ENCODE data around the gene ABLIM3.

The ABLIM3 gene

DNA sequence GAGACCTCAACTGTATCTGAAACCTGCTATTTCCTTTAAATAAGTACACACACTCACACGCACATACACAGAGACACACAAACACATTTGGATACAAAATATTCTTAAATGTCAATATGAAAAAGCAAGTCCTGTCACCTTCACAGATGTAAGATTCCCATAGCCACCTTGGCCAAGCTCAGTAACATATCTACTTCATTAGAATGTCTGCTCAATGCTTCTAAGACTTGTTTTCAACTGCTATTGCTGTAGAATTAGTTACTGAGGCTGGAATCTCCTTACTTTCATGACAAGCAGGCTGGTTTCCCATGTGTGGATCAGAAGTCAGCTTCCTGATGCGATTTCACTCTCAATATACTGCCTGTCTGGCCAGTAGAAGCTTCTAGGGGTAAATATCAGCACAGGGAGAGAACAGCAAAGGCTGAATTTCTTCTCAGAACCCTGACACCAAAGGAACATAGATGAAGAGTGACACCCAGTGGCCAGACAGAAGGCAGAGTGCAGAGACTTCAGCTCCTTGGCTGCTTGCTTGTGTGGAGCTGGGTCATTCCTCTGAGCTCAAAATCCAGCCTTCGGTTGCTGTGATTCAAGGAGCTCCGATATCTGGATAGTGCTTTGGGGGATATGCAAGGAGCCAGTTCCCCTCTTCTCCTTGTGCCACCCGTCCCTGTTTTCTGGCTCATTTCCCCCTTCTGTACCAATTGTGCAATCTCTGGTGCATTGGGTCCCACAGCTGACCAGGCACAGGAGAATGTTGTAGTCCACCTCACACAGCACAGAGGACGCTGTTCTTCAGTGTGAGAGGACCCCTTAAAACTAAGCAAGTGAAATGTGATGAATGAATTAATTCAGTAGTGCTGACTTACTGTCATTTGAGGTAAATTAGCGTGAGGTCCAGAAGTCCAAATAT lies 26.6 kb upstream of the ABLIM3 start:
- Histone ChIP-seq H3K36me3 (ENCODE audit: insufficient read depth) (no peaks in the 10 kb centered on the region), H3K27ac (no peak overlapping the region), H3K27me3 (ENCODE audit: insufficient read depth, low read depth) (no peaks in the 10 kb centered on the region), H2AFZ (ENCODE audit: low read depth) (no peak overlapping the region), H4K20me1 (ENCODE audit: insufficient read depth) (no peaks in the 10 kb centered on the region), H3K4me3 (IDR thresholded peaks at IDR 0.05; ENCODE audit: insufficient read depth, low read depth, low read length) (no peak overlapping the region), H3K9ac (no peak overlapping the region), H3K79me2 (ENCODE audit: insufficient read depth, low read depth) (no peaks in the 10 kb centered on the region), H3K4me2 (no peak overlapping the region), H3K4me1 (ENCODE audit: low read depth, poor library complexity, severe bottlenecking) (peaks cover 5% of the 10 kb centered on the region)
- TF ChIP-seq, protein P1, sequence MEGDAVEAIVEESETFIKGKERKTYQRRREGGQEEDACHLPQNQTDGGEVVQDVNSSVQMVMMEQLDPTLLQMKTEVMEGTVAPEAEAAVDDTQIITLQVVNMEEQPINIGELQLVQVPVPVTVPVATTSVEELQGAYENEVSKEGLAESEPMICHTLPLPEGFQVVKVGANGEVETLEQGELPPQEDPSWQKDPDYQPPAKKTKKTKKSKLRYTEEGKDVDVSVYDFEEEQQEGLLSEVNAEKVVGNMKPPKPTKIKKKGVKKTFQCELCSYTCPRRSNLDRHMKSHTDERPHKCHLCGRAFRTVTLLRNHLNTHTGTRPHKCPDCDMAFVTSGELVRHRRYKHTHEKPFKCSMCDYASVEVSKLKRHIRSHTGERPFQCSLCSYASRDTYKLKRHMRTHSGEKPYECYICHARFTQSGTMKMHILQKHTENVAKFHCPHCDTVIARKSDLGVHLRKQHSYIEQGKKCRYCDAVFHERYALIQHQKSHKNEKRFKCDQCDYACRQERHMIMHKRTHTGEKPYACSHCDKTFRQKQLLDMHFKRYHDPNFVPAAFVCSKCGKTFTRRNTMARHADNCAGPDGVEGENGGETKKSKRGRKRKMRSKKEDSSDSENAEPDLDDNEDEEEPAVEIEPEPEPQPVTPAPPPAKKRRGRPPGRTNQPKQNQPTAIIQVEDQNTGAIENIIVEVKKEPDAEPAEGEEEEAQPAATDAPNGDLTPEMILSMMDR (conservative IDR thresholded peaks at IDR 0.05; ENCODE audit: low read depth, low read length) = peak; percentile 52

DNA sequence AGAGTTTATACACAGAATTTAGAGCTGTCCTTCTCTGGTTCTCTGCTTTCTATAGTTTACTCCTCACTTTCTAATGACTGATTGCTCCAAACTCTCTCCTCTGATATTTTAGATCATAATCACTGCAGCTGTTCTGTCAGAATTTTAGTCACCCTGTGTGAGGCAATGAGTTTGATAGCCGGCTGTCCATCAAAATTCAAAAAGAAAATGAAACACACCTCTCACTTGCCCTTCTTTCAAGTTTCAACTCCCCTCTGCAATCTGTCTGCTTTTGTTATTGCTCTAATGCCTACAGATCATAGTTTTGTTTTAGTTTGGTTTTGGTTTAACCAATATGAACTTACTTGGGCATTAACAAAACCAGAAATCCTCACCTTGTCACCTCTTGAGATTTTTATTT lies 23.3 kb upstream of the ABLIM3 start:
- Histone ChIP-seq H3K79me2 (ENCODE audit: insufficient read depth, low read depth) (no peaks in the 10 kb centered on the region), H4K20me1 (ENCODE audit: insufficient read depth) (no peaks in the 10 kb centered on the region), H3K4me1 (ENCODE audit: low read depth, poor library complexity, severe bottlenecking) (peaks cover 5% of the 10 kb centered on the region), H3K4me3 (IDR thresholded peaks at IDR 0.05; ENCODE audit: insufficient read depth, low read depth, low read length) (no peak overlapping the region), H3K4me2 (no peak overlapping the region), H3K9ac (no peak overlapping the region), H3K36me3 (ENCODE audit: insufficient read depth) (no peaks in the 10 kb centered on the region), H3K27ac (no peak overlapping the region), H2AFZ (ENCODE audit: low read depth) (no peak overlapping the region), H3K27me3 (ENCODE audit: insufficient read depth, low read depth) (no peaks in the 10 kb centered on the region)
- TF ChIP-seq, protein P1 (conservative IDR thresholded peaks at IDR 0.05; ENCODE audit: low read depth, low read length) = no peak

DNA sequence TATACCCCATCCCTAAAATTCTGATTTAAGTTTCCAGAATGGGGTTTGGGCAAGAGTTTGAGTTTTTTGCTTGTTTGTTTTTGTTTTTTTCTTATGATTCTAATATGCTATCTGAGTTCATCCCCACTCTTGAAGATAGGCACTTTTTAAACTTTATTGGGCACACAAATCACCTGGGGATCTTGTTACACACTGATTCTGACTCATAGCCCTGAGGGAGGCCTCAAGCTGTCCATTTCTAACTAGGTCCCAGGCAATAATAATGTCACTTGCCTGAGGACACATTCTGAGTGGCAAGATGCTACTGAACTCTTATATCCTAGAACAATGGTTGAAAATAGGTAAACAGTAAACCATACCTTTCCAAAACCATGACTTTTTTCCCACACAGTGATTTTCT lies 22.8 kb upstream of the ABLIM3 start:
- Histone ChIP-seq H3K36me3 (ENCODE audit: insufficient read depth) (no peaks in the 10 kb centered on the region), H4K20me1 (ENCODE audit: insufficient read depth) (no peaks in the 10 kb centered on the region), H2AFZ (ENCODE audit: low read depth) (no peak overlapping the region), H3K27ac (no peak overlapping the region), H3K4me2 (no peak overlapping the region), H3K4me1 (ENCODE audit: low read depth, poor library complexity, severe bottlenecking) (peaks cover 5% of the 10 kb centered on the region), H3K27me3 (ENCODE audit: insufficient read depth, low read depth) (no peaks in the 10 kb centered on the region), H3K79me2 (ENCODE audit: insufficient read depth, low read depth) (no peaks in the 10 kb centered on the region), H3K9ac (no peak overlapping the region), H3K4me3 (IDR thresholded peaks at IDR 0.05; ENCODE audit: insufficient read depth, low read depth, low read length) (no peak overlapping the region)
- TF ChIP-seq, protein P1 (conservative IDR thresholded peaks at IDR 0.05; ENCODE audit: low read depth, low read length) = no peak

DNA sequence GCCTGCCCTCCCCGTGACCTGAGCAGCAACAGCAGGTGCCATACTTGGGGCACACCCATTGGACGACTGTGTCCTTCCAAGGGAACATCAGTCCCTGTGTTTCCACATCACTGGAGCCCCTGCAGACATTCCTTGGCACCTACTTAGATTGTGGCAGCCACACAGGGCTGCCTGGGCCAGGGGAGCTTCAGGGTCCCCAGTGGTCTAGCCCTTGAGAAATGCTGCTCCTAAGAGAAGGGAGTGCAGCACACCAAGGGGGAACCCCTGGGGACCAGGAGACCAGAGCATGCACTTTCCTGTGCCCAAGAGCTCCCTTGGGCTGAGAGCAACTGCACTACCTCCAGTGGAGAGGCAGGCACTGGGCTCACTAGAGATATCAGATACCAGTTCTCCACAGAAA lies 20.1 kb upstream of the ABLIM3 start:
- H2AFZ ChIP-seq (ENCODE audit: low read depth) = no peak overlapping the region
- TF ChIP-seq, protein P1 (conservative IDR thresholded peaks at IDR 0.05; ENCODE audit: low read depth, low read length) = no peak
- H4K20me1 ChIP-seq (ENCODE audit: insufficient read depth) = no peaks in the 10 kb centered on the region
- no peak overlapping the region for H3K9ac ChIP-seq
- no peak overlapping the region for H3K4me3 ChIP-seq (IDR thresholded peaks at IDR 0.05; ENCODE audit: insufficient read depth, low read depth, low read length)
- H3K27ac ChIP-seq = no peak overlapping the region
- no peaks in the 10 kb centered on the region for H3K79me2 ChIP-seq (ENCODE audit: insufficient read depth, low read depth)
- no peak overlapping the region for H3K4me2 ChIP-seq
- H3K4me1 ChIP-seq (ENCODE audit: low read depth, poor library complexity, severe bottlenecking) = peaks cover 5% of the 10 kb centered on the region
- no peaks in the 10 kb centered on the region for H3K36me3 ChIP-seq (ENCODE audit: insufficient read depth)
- no peaks in the 10 kb centered on the region for H3K27me3 ChIP-seq (ENCODE audit: insufficient read depth, low read depth)

Data from KMS-11 (cell line).